ENCODE results near the gene MCM8. TPM values are rescaled to one million over a fixed set of nuclear protein-coding genes. Genes with fewer than 3 reads are reported as not detected.

The MCM8 gene
- total RNA-seq (10 to 100 TPM in 3 of 5 experiments, 1 to 10 TPM in 2; 2.6 to 22.7 (median 10.8) TPM), polyA plus RNA-seq (1 to 10 TPM in 1 of 2 donors, under 1 TPM in 1; 0.29 to 1.8 TPM), total RNA-seq (7.0 reads per million, percentile 29 among the genes with 10 or more reads in this experiment)

GRCh38 chr20:5950271-5951031 lies at the start of gene MCM8, which contains the start of gene TRMT6:
Gene MCM8, plus strand, starts transcription at chr20:5950652. Its CDS starts 1,364 bp downstream, at chr20:5952016.
Gene TRMT6, minus strand, starts transcription at chr20:5950533. Its CDS starts 128 bp downstream, at chr20:5950405.
- ChIA-PET CTCF (interaction anchor here (0.8 kb wide), 1 partner anchor 378 kb away, joined by 3 read pairs; no protein-coding TSS in a partner anchor), POLR2A (interaction anchor here (0.6 to 0.8 kb wide), 2 partner anchors 15 to 82 kb away, joined by 3 to 7 read pairs; no protein-coding TSS in a partner anchor)
- peaks cover 3 to 33% (median 6%) of the 10 kb centered on the region in 5 donors for H3K36me3 Mint-ChIP-seq
- H3K27me3 Mint-ChIP-seq: peaks cover 0 to 4% (median 0%) of the 10 kb centered on the region in 5 donors
- peak within 1 kb of the TSS; percentile 91 to 99 (median 96) for H3K4me3 Mint-ChIP-seq
- DNase-seq (peak; percentile 82 to 97 (median 95)), ATAC-seq (peak; percentile 97)
- Histone ChIP-seq H3K4me3 (ENCODE audit: low read length) (peak within 1 kb of the TSS; percentile 89), H3K27ac (ENCODE audit: low read depth, low read length) (peak within 1 kb of the TSS; percentile 82), H3K9me3 (ENCODE audit: control insufficient read depth in 2 of 3, low read length in 3 of 3) (no peaks in the 10 kb centered on the region), H3K4me1 (ENCODE audit: control insufficient read depth in 2 of 2, insufficient read depth in 2 of 2, low read length in 2 of 2) (peaks cover 13 to 17% of the 10 kb centered on the region in 2 donors), H3K27me3 (ENCODE audit: control insufficient read depth in 2 of 2, insufficient read depth in 2 of 2, low read length in 2 of 2) (no peaks in the 10 kb centered on the region), H3K36me3 (ENCODE audit: control insufficient read depth in 2 of 3, insufficient read depth in 3 of 3, low read length in 3 of 3) (peaks cover 5 to 34% (median 8%) of the 10 kb centered on the region in 3 experiments)
- intact Hi-C loops (cut with micrococcal nuclease): loop anchor here (1.0 to 10.0 kb wide), 8 partner anchors 114 to 823 kb away; partner anchors contain the start of genes CDS2 (in 2 of the 2) and SHLD1 (in 2 of the 2)
- peaks cover 0 to 5% (median 0%) of the 10 kb centered on the region in 11 donors for H3K9me3 Mint-ChIP-seq
- peak within 1 kb of the TSS; percentile 91 to 100 (median 97) for H3K27ac Mint-ChIP-seq
- H3K4me1 Mint-ChIP-seq: peaks cover 7 to 61% (median 45%) of the 10 kb centered on the region in 7 donors

GRCh38 chr20:5900908-5901307 lies 49.5 kb upstream of the MCM8 start:
- POLR2A ChIA-PET: no interaction called here
- DNase-seq (no peak), ATAC-seq (no peak)

GRCh38 chr20:5908981-5909380 lies 41.5 kb upstream of the MCM8 start:
- CTCF ChIA-PET: no interaction called here
- H3K27me3 Mint-ChIP-seq: peaks cover 57 to 86% (median 70%) of the 10 kb centered on the region in 5 donors
- DNase-seq (no peak), ATAC-seq (no peak)
- H3K9me3 ChIP-seq (ENCODE audit: control insufficient read depth in 2 of 3, low read length in 3 of 3): no peaks in the 10 kb centered on the region
- no peak overlapping the region for H3K4me3 Mint-ChIP-seq
- intact Hi-C loops (cut with micrococcal nuclease): no loop called here
- POLR2A ChIA-PET: interaction anchor here (0.7 kb wide), 1 partner anchor 29 kb away, joined by 3 read pairs; no protein-coding TSS in a partner anchor
- H3K36me3 ChIP-seq (ENCODE audit: control insufficient read depth in 2 of 3, insufficient read depth in 3 of 3, low read length in 3 of 3): no peaks in the 10 kb centered on the region
- no peak overlapping the region for H3K27ac ChIP-seq (ENCODE audit: low read depth, low read length)
- H3K9me3 Mint-ChIP-seq: peaks cover 0 to 8% (median 0%) of the 10 kb centered on the region in 11 donors
- no peak overlapping the region for H3K4me3 ChIP-seq (ENCODE audit: low read length)
- no peaks in the 10 kb centered on the region for H3K27me3 ChIP-seq (ENCODE audit: control insufficient read depth in 2 of 2, insufficient read depth in 2 of 2, low read length in 2 of 2)
- H3K27ac Mint-ChIP-seq: no peak overlapping the region
- H3K4me1 Mint-ChIP-seq: peaks cover 6 to 17% (median 10%) of the 10 kb centered on the region in 7 donors
- no peaks in the 10 kb centered on the region for H3K4me1 ChIP-seq (ENCODE audit: control insufficient read depth in 2 of 2, insufficient read depth in 2 of 2, low read length in 2 of 2)
- H3K36me3 Mint-ChIP-seq: peaks cover 0 to 10% (median 0%) of the 10 kb centered on the region in 5 donors

More at GRCh38 chr20:5900908-5901307, 49.5 kb upstream of the MCM8 start:
- CTCF ChIA-PET: no interaction called here
- H3K4me3 ChIP-seq (ENCODE audit: low read length): no peak overlapping the region
- Mint-ChIP-seq H3K27ac (no peak overlapping the region), H3K9me3 (peaks cover 0 to 6% (median 0%) of the 10 kb centered on the region in 11 donors), H3K4me3 (no peak overlapping the region), H3K27me3 (peaks cover 24 to 42% (median 31%) of the 10 kb centered on the region in 5 donors), H3K36me3 (no peaks in the 10 kb centered on the region), H3K4me1 (no peaks in the 10 kb centered on the region)
- no peaks in the 10 kb centered on the region for H3K36me3 ChIP-seq (ENCODE audit: control insufficient read depth in 2 of 3, insufficient read depth in 3 of 3, low read length in 3 of 3)
- H3K27ac ChIP-seq (ENCODE audit: low read depth, low read length): no peak overlapping the region
- H3K4me1 ChIP-seq (ENCODE audit: control insufficient read depth in 2 of 2, insufficient read depth in 2 of 2, low read length in 2 of 2): no peaks in the 10 kb centered on the region
- H3K27me3 ChIP-seq (ENCODE audit: control insufficient read depth in 2 of 2, insufficient read depth in 2 of 2, low read length in 2 of 2): no peaks in the 10 kb centered on the region
- H3K9me3 ChIP-seq (ENCODE audit: control insufficient read depth in 2 of 3, low read length in 3 of 3): no peaks in the 10 kb centered on the region
- intact Hi-C loops (cut with micrococcal nuclease): no loop called here

DNA sequence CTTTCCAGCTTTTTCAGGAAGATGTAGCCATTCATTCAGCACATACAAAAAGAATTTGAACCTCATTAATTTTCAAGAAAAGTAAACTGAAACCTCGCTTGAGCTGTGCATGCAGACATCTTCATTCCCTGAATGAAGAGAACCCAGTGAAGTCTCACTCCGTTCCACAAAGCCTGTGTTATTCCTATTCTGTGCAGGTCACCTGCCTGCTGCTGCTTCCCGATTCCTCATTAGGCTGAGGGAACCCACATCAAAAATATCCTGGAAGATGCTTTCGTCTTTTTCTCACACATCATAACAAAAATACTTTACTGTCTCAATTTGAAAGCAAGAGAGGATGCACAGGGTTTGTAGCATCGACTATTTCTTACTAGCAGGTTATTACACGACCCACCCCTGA lies 40.3 kb upstream of the MCM8 start:
- Mint-ChIP-seq H3K27me3 (peaks cover 65 to 82% (median 78%) of the 10 kb centered on the region in 5 donors), H3K9me3 (peaks cover 0 to 8% (median 0%) of the 10 kb centered on the region in 11 donors), H3K36me3 (peaks cover 0 to 10% (median 0%) of the 10 kb centered on the region in 5 donors), H3K4me3 (peak overlapping the region in 5 of 10 donors; percentile 13 to 75 (median 42)), H3K27ac (no peak overlapping the region), H3K4me1 (peaks cover 6 to 17% (median 10%) of the 10 kb centered on the region in 7 donors)
- Histone ChIP-seq H3K4me3 (ENCODE audit: low read length) (no peak overlapping the region), H3K27ac (ENCODE audit: low read depth, low read length) (no peak overlapping the region), H3K27me3 (ENCODE audit: control insufficient read depth in 2 of 2, insufficient read depth in 2 of 2, low read length in 2 of 2) (no peaks in the 10 kb centered on the region), H3K36me3 (ENCODE audit: control insufficient read depth in 2 of 3, insufficient read depth in 3 of 3, low read length in 3 of 3) (no peaks in the 10 kb centered on the region), H3K4me1 (ENCODE audit: control insufficient read depth in 2 of 2, insufficient read depth in 2 of 2, low read length in 2 of 2) (no peaks in the 10 kb centered on the region), H3K9me3 (ENCODE audit: control insufficient read depth in 2 of 3, low read length in 3 of 3) (no peaks in the 10 kb centered on the region)
- ATAC-seq (no peak), DNase-seq (no peak)
- ChIA-PET POLR2A (no interaction called here), CTCF (no interaction called here)
- intact Hi-C loops (cut with micrococcal nuclease): no loop called here

- no peak for DNase-seq
- no peaks in the 10 kb centered on the region for H3K9me3 ChIP-seq (ENCODE audit: control insufficient read depth in 2 of 3, low read length in 3 of 3)
- ATAC-seq: no peak
- H3K9me3 Mint-ChIP-seq: peaks cover 0 to 8% (median 0%) of the 10 kb centered on the region in 11 donors
- H3K27ac Mint-ChIP-seq: no peak overlapping the region
- no peak overlapping the region for H3K27ac ChIP-seq (ENCODE audit: low read depth, low read length)
- ChIA-PET POLR2A (no interaction called here), CTCF (interaction anchor here (0.6 kb wide), 1 partner anchor 116 kb away, joined by 3 read pairs; no protein-coding TSS in a partner anchor)
- H3K27me3 ChIP-seq (ENCODE audit: control insufficient read depth in 2 of 2, insufficient read depth in 2 of 2, low read length in 2 of 2): no peaks in the 10 kb centered on the region
- H3K4me1 Mint-ChIP-seq: peaks cover 6 to 17% (median 10%) of the 10 kb centered on the region in 7 donors
- H3K4me3 ChIP-seq (ENCODE audit: low read length): no peak overlapping the region
- H3K36me3 ChIP-seq (ENCODE audit: control insufficient read depth in 2 of 3, insufficient read depth in 3 of 3, low read length in 3 of 3): no peaks in the 10 kb centered on the region
- intact Hi-C loops (cut with micrococcal nuclease): no loop called here
- peaks cover 0 to 6% (median 0%) of the 10 kb centered on the region in 5 donors for H3K36me3 Mint-ChIP-seq
- H3K4me3 Mint-ChIP-seq: no peak overlapping the region
- H3K4me1 ChIP-seq (ENCODE audit: control insufficient read depth in 2 of 2, insufficient read depth in 2 of 2, low read length in 2 of 2): no peaks in the 10 kb centered on the region
- H3K27me3 Mint-ChIP-seq: peaks cover 54 to 60% (median 55%) of the 10 kb centered on the region in 5 donors
Observed at GRCh38 chr20:5913166-5913565, 37.3 kb upstream of the MCM8 start.

DNA sequence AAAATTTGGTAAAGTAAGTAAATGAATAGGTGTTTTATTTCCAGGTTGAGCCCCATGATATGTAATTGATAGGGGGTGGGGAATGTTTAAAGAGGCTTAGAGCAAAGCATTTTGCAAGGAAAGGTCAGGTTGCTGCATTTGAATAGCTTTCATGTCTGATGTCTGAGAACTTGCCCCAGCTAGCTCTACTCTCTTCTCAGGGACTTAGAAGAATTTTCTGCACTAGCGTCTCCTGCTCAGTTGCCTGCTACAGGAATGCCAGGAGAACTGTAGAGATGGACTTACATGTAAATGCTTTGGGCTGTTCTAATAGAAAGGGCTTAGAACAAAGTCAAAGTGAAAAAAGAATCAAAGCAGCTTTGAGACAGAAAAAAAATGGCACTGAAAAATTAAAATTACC lies 35.6 kb upstream of the MCM8 start:
- ChIA-PET POLR2A (interaction anchor here (0.6 to 0.8 kb wide), 2 partner anchors 27 to 67 kb away, joined by 3 to 7 read pairs; no protein-coding TSS in a partner anchor), CTCF (no interaction called here)
- no peak for ATAC-seq
- no peaks in the 10 kb centered on the region for H3K27me3 ChIP-seq (ENCODE audit: control insufficient read depth in 2 of 2, insufficient read depth in 2 of 2, low read length in 2 of 2)
- Mint-ChIP-seq H3K36me3 (peaks cover 0 to 6% (median 0%) of the 10 kb centered on the region in 5 donors), H3K27me3 (peaks cover 38 to 48% (median 43%) of the 10 kb centered on the region in 5 donors), H3K27ac (no peak overlapping the region), H3K4me1 (peaks cover 4 to 27% (median 14%) of the 10 kb centered on the region in 7 donors), H3K4me3 (no peak overlapping the region), H3K9me3 (peaks cover 0 to 8% (median 0%) of the 10 kb centered on the region in 11 donors)
- DNase-seq: no peak
- no peak overlapping the region for H3K4me3 ChIP-seq (ENCODE audit: low read length)
- no peak overlapping the region for H3K27ac ChIP-seq (ENCODE audit: low read depth, low read length)
- H3K4me1 ChIP-seq (ENCODE audit: control insufficient read depth in 2 of 2, insufficient read depth in 2 of 2, low read length in 2 of 2): peaks cover 0 to 9% of the 10 kb centered on the region in 2 donors
- intact Hi-C loops (cut with micrococcal nuclease): no loop called here
- no peaks in the 10 kb centered on the region for H3K9me3 ChIP-seq (ENCODE audit: control insufficient read depth in 2 of 3, low read length in 3 of 3)
- H3K36me3 ChIP-seq (ENCODE audit: control insufficient read depth in 2 of 3, insufficient read depth in 3 of 3, low read length in 3 of 3): no peaks in the 10 kb centered on the region
